Type B pancreatic cell (in vitro differentiated cells): Measurements from ENCODE around the gene ENC1. TPM values are rescaled to one million over a fixed set of nuclear protein-coding genes. Genes with fewer than 3 reads are reported as not detected.

Experiments used
- DNase-seq: peaks from one replicate; pipeline ENCODE4 v3.0.0; 2021; ENCODE audit warnings: mixed read lengths; ENCODE audit not compliant: unreplicated experiment; ENCODE audit errors: extremely low spot score
- H3K27ac Mint-ChIP-seq: 2 replicates; pipeline ENCODE4 v1.8.0; 2021; ENCODE audit warnings: mild to moderate bottlenecking, mixed read lengths
- H3K27me3 Mint-ChIP-seq: 2 replicates; pipeline ENCODE4 v1.8.0; 2021; ENCODE audit warnings: mixed read lengths
- H3K36me3 Mint-ChIP-seq: 2 replicates; pipeline ENCODE4 v1.8.0; 2021; ENCODE audit warnings: mixed read lengths
- H3K4me1 Mint-ChIP-seq: one replicate; pipeline ENCODE4 v1.8.0; 2021; ENCODE audit warnings: mixed read lengths; ENCODE audit not compliant: unreplicated experiment
- H3K4me3 Mint-ChIP-seq: 2 replicates; pipeline ENCODE4 v1.8.0; 2021; ENCODE audit warnings: mild to moderate bottlenecking, mixed read lengths
- H3K9me3 Mint-ChIP-seq: 2 replicates; pipeline ENCODE4 v1.8.0; 2021; ENCODE audit warnings: mixed read lengths
- long read RNA-seq: library from polyadenylated mRNA; unstranded; transcript quantifications from one replicate; pipeline ENCODE4 v2.0.0, GENCODE V29; 2020
- total RNA-seq: library from RNA; stranded (reverse); gene quantifications from 2 replicates; pipeline ENCODE4 v1.2.1, GENCODE V29; 2021; ENCODE audit warnings: low replicate concordance
- TF ChIP-seq, protein P1 (sequence below): fragments of 200-600 bp; sonication (generic); conservative IDR thresholded peaks from 2 replicates; pipeline ENCODE4 v1.5.0; 2021; ENCODE audit warnings: antibody characterized with exemption, mild to moderate bottlenecking

The ENC1 gene, protein sequence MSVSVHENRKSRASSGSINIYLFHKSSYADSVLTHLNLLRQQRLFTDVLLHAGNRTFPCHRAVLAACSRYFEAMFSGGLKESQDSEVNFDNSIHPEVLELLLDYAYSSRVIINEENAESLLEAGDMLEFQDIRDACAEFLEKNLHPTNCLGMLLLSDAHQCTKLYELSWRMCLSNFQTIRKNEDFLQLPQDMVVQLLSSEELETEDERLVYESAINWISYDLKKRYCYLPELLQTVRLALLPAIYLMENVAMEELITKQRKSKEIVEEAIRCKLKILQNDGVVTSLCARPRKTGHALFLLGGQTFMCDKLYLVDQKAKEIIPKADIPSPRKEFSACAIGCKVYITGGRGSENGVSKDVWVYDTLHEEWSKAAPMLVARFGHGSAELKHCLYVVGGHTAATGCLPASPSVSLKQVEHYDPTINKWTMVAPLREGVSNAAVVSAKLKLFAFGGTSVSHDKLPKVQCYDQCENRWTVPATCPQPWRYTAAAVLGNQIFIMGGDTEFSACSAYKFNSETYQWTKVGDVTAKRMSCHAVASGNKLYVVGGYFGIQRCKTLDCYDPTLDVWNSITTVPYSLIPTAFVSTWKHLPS
- total RNA-seq: 83.2 and 96.8 TPM in 2 replicates
- long read RNA-seq, full-length matches to known transcripts: 93 of 156 reads
- long read RNA-seq, partial matches to known transcripts: 8 of 156 reads
- long read RNA-seq, other reads (novel, unspliced or antisense): 55 of 156 reads

DNA sequence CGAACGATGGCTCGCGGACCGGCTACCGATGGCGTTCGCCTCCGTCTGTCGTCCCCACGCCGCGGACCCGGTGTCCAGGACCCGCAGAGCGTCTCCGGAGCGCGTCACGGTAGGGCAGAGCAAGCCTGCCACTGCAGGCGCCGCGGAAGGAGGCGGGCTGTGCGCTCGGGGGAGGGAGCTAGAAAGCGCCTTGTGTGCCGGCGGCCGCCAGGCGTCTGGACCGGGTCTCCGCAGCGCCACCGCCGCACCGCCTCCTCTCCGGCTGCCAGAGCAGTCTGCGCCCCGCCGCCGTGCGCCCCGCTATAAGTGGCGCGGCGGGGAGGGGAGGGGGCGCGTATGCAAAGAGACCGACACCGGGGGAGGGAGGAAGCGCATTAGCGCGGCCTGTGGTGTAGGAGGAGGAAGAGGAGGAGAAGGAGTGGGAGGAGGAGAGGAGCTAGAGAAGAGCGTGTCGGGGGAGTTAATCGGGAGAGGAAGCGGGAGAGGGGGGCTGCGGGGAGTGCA, at the start of gene ENC1:
ENC1 (minus strand) TSS at position 279 of the 504 bp plus-strand sequence. CDS start 4,243 bp downstream, outside the sequence.
- H3K9me3 Mint-ChIP-seq: no peaks in the 10 kb centered on the region
- peaks cover 20% of the 10 kb centered on the region for H3K36me3 Mint-ChIP-seq
- peak within 1 kb of the TSS; percentile 95 for H3K4me3 Mint-ChIP-seq
- peak within 1 kb of the TSS; percentile 93 for H3K27ac Mint-ChIP-seq
- H3K27me3 Mint-ChIP-seq: peaks cover 3% of the 10 kb centered on the region
- TF ChIP-seq, protein P1, sequence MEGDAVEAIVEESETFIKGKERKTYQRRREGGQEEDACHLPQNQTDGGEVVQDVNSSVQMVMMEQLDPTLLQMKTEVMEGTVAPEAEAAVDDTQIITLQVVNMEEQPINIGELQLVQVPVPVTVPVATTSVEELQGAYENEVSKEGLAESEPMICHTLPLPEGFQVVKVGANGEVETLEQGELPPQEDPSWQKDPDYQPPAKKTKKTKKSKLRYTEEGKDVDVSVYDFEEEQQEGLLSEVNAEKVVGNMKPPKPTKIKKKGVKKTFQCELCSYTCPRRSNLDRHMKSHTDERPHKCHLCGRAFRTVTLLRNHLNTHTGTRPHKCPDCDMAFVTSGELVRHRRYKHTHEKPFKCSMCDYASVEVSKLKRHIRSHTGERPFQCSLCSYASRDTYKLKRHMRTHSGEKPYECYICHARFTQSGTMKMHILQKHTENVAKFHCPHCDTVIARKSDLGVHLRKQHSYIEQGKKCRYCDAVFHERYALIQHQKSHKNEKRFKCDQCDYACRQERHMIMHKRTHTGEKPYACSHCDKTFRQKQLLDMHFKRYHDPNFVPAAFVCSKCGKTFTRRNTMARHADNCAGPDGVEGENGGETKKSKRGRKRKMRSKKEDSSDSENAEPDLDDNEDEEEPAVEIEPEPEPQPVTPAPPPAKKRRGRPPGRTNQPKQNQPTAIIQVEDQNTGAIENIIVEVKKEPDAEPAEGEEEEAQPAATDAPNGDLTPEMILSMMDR: peak; percentile 79
- DNase-seq: peak; percentile 91
- peaks cover 50% of the 10 kb centered on the region for H3K4me1 Mint-ChIP-seq

DNA sequence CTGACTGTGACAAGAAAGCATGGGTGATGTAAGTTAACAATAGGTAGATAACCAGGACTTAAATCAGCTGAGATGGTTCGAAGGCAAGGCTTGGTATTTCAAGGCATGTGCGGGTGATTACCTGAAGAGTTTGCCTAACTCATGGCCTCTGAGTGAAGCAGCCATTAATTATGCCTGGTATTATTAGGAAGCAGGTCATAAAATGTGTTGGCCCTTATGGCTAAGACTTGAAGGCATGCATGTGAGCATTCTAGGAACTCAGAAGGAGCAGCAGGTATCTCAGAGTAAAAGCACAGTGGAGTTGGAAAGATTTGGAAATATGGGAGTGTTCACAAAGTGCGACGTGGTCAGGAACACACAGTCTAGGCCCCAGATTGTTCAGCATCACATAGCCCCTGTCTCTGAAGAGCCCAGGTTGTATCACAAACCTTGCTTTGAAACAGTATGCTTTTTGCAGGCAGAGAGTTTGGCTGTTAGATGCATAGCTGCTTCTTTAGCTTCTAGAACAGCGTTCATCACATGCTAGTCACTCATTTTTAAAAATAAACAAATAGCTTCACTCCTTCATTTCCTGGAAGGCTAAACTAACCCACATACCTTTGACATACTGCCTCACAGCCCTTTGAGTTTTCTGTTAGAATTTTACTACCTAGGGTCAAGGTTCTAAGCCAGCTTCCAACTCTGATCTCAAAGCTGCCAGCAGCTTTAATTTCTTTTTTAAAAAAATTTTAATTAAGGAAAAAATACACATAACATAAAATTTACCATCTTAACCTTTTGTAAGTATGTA, 46.6 kb upstream of the ENC1 start:
- H3K4me1 Mint-ChIP-seq: peaks cover 16% of the 10 kb centered on the region
- peaks cover 11% of the 10 kb centered on the region for H3K36me3 Mint-ChIP-seq
- no peak for DNase-seq
- no peaks in the 10 kb centered on the region for H3K9me3 Mint-ChIP-seq
- H3K27me3 Mint-ChIP-seq: no peaks in the 10 kb centered on the region
- H3K27ac Mint-ChIP-seq: no peak overlapping the region
- TF ChIP-seq, protein P1: no peak
- H3K4me3 Mint-ChIP-seq: peak overlapping the region; percentile 85

DNA sequence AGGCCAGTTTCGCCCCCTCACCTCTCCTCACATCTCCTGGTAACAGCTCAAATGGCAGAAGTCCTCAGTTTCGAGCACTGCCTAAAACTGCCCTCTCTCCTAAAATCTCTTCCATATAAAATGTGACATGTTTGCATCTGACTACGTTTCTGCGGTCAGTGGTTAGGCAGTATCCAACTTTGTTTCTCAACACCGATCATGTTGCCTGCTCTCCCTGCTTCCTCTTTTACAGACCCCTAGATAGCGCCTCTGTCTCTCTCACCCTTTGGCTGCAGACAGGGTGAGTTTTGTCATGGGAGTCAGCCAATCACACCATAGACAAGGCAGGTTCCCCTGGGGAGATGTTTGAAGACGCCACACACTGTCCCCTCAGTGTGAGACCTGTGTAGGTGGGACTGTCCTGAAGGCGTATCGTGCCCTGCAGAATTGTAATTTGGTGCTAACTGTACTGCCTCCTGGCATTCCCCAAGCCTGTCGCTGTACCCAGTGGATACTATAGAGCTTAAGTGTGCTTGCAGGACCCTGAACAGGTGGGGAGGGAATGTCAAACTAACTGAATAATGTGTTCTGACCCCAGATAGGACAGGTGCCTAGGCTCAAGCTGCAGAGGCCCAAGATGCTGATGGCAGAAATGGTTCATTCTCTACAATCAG, 45.6 kb upstream of the ENC1 start:
- Mint-ChIP-seq H3K4me3 (peak overlapping the region; percentile 85), H3K27ac (peak overlapping the region; percentile 70), H3K27me3 (no peaks in the 10 kb centered on the region), H3K4me1 (peaks cover 16% of the 10 kb centered on the region), H3K36me3 (peaks cover 7% of the 10 kb centered on the region), H3K9me3 (no peaks in the 10 kb centered on the region)
- no peak for DNase-seq
- TF ChIP-seq, protein P1: no peak

DNA sequence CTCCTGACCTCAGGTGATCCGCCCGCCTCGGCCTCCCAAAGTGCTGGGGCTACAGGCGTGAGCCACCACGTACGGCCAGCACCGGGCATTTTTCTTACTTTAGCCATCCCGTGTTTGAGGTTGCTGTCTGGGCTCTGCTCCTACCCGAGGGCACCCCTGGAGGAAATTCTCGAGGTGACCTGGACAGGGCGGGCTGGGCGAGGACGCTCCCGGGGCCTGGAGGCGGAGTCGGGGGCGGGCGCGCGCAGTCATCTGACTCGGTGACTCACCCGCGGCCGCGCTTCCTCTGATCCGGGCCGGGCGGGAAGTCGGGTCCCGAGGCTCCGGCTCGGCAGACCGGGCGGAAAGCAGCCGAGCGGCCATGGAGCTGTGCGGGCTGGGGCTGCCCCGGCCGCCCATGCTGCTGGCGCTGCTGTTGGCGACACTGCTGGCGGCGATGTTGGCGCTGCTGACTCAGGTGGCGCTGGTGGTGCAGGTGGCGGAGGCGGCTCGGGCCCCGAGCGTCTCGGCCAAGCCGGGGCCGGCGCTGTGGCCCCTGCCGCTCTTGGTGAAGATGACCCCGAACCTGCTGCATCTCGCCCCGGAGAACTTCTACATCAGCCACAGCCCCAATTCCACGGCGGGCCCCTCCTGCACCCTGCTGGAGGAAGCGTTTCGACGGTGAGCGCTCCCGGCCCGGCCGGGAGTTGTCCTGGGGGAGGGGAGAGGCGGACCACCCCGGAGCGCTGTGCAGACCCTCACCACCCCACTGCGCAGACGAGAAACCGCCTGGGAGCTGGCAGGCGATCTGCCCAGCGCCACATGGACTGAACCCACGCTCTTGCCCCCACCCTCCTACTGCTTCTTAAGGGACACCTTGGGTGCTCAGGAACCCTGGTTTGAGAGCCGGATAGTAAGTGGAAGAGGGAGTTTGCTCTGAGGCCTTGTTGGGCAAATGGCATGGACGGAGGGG, 44.6 kb upstream of the ENC1 start, which contains the start of gene HEXB:
HEXB (plus strand) TSS at position 334 of the 952 bp plus-strand sequence; CDS start at position 362, 28 bp downstream.
- H3K27ac Mint-ChIP-seq: peak within 1 kb of the TSS; percentile 70
- peak; percentile 86 for DNase-seq
- peak within 1 kb of the TSS; percentile 85 for H3K4me3 Mint-ChIP-seq
- H3K27me3 Mint-ChIP-seq: no peaks in the 10 kb centered on the region
- H3K36me3 Mint-ChIP-seq: peaks cover 4% of the 10 kb centered on the region
- H3K4me1 Mint-ChIP-seq: peaks cover 16% of the 10 kb centered on the region
- no peaks in the 10 kb centered on the region for H3K9me3 Mint-ChIP-seq
- TF ChIP-seq, protein P1: peak; percentile 30
